Subcutaneous abdominal adipose tissue (tissue), 5 donors: ENCODE data around the gene TBC1D2.

Experiments used
- H3K27ac ChIP-seq: one replicate; pipeline ENCODE4 v1.7.0; 2013; ENCODE audit warnings: low read depth, mild to moderate bottlenecking, inconsistent platforms, low read length, moderate library complexity
- H3K27me3 ChIP-seq, 5 donors: one replicate each; pipeline ENCODE4 v1.7.0; 2013; ENCODE audit warnings: low read length in 5 of 5, inconsistent platforms in 1 of 5; ENCODE audit not compliant: control insufficient read depth in 5 of 5, insufficient read depth in 4 of 5
- H3K36me3 ChIP-seq, 5 donors: one replicate each; pipeline ENCODE4 v1.7.0; 2013; ENCODE audit warnings: low read length in 5 of 5; ENCODE audit not compliant: control insufficient read depth in 5 of 5, insufficient read depth in 5 of 5
- H3K4me1 ChIP-seq, 5 donors: one replicate each; pipeline ENCODE4 v1.7.0; 2013; ENCODE audit warnings: low read length in 5 of 5, mild to moderate bottlenecking in 3 of 5, moderate library complexity in 1 of 5; ENCODE audit not compliant: control insufficient read depth in 5 of 5, insufficient read depth in 5 of 5
- H3K4me3 ChIP-seq, 5 donors: one replicate each; pipeline ENCODE4 v1.7.0; 2013; ENCODE audit warnings: low read length in 5 of 5, low read depth in 1 of 5
- H3K9ac ChIP-seq, 5 donors: one replicate each; pipeline ENCODE4 v1.7.0; 2013; ENCODE audit warnings: low read length in 5 of 5, mild to moderate bottlenecking in 4 of 5, moderate library complexity in 3 of 5
- H3K9me3 ChIP-seq, 5 donors: one replicate each; pipeline ENCODE4 v1.7.0; 2013; ENCODE audit warnings: low read length in 5 of 5; ENCODE audit not compliant: control insufficient read depth in 5 of 5
- donor health status: healthy.
- donor health status: healthy.
- donor health status: healthy.
- donor health status: healthy.
- donor health status: healthy.

TBC1D2 gene

DNA sequence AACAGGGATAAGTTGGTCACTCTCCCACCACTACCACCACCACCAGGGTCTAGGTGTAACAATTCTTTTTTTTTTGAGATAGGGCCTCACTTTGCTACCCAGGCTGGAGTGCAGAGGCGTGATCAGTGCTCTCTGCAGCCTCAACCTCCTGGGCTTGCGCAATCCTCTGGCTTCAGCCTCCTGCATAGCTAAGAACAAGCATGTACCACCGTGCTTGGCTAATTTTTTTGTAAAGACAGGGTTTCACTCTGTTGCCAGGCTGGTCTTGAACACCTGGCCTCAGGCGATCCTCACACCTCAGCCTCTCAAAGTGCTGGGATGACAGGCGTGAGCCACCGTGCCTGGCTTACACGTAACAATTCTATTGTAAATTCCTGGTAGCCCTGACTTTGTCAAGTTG, 90.5 kb downstream of the TBC1D2 start:
- Histone ChIP-seq H3K9me3 (no peaks in the 10 kb centered on the region), H3K9ac (no peak overlapping the region), H3K4me3 (no peak overlapping the region), H3K36me3 (no peaks in the 10 kb centered on the region), H3K4me1 (no peaks in the 10 kb centered on the region), H3K27me3 (no peaks in the 10 kb centered on the region), H3K27ac (no peak overlapping the region)

DNA sequence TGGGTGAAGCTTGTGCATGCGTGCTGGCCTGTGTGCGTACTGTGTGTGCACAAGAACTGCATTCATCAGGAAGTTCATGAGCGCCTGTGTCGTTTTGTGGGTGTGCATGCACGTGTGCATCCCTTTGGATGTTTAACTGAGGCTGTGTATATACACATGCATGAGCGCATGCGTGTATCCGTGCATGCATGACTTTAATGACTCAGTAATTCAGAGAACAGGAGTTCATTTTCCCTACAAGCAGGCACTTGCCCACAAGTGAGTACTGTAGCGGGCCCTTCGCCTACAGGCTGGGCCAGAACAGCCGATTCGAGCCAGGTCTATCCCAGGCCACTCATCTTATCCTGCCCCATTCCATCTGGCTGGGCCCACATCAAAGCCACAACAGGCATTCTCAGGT, 92.8 kb downstream of the TBC1D2 start:
- Histone ChIP-seq H3K4me3 (no peak overlapping the region), H3K27ac (no peak overlapping the region), H3K9ac (no peak overlapping the region), H3K9me3 (no peaks in the 10 kb centered on the region), H3K4me1 (no peaks in the 10 kb centered on the region), H3K36me3 (no peaks in the 10 kb centered on the region), H3K27me3 (peaks cover 0 to 1% (median 0%) of the 10 kb centered on the region in 5 donors)

- Histone ChIP-seq H3K27me3 (peaks cover 0 to 3% (median 0%) of the 10 kb centered on the region in 5 donors), H3K9ac (no peak overlapping the region), H3K36me3 (no peaks in the 10 kb centered on the region), H3K4me3 (no peak overlapping the region), H3K9me3 (no peaks in the 10 kb centered on the region), H3K27ac (no peak overlapping the region), H3K4me1 (no peaks in the 10 kb centered on the region)
Observed at GRCh38 chr9:98161851-98162250, 93.6 kb downstream of the TBC1D2 start.

DNA sequence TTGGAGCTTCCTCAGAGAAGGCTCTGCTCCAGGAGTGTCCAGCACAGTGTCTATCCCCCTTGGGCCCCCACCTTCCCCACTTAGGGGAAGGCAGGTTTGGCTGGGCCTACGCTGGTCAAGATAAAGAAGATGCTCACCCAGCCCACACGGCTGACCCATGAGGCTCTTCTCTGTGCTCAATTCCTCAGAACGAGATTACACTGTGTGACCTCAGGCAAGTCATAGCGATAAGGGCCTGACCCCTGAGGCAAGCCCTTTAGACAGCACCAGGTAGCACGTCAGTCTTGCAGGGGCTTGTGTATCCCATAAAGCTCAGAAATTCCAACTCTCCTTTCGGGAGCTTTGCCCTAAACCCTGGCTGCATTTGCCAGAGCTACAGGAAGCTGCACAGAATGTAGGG, 95.7 kb downstream of the TBC1D2 start:
- no peak overlapping the region for H3K27ac ChIP-seq
- no peak overlapping the region for H3K9ac ChIP-seq
- no peak overlapping the region for H3K4me3 ChIP-seq
- H3K4me1 ChIP-seq, result no peaks in the 10 kb centered on the region
- H3K36me3 ChIP-seq, result no peaks in the 10 kb centered on the region
- H3K27me3 ChIP-seq, result peaks cover 0 to 3% (median 0%) of the 10 kb centered on the region in 5 donors
- H3K9me3 ChIP-seq, result no peaks in the 10 kb centered on the region

DNA sequence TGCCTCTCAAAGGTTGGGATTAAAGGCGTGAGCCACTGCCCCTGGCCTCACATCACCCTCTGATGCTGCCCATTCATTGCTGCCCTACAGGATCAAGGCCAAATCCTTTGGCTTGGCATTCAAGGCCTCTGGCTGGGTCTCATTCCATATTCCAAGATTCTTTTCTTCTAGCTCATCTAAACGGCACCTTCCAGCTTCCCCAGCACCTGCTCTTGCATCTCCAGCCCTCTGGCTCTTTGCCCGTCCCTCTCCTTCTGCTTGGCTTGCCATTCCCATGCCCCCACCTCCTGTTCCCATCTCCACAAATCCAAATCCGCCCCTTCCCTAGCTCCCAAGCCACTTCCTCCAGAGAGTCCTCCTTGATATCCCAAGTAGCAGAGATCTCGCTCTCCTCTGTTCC, 96.1 kb downstream of the TBC1D2 start:
- Histone ChIP-seq H3K4me1 (no peaks in the 10 kb centered on the region), H3K9me3 (no peaks in the 10 kb centered on the region), H3K27ac (no peak overlapping the region), H3K9ac (no peak overlapping the region), H3K4me3 (no peak overlapping the region), H3K36me3 (no peaks in the 10 kb centered on the region), H3K27me3 (peaks cover 0 to 3% (median 0%) of the 10 kb centered on the region in 5 donors)

DNA sequence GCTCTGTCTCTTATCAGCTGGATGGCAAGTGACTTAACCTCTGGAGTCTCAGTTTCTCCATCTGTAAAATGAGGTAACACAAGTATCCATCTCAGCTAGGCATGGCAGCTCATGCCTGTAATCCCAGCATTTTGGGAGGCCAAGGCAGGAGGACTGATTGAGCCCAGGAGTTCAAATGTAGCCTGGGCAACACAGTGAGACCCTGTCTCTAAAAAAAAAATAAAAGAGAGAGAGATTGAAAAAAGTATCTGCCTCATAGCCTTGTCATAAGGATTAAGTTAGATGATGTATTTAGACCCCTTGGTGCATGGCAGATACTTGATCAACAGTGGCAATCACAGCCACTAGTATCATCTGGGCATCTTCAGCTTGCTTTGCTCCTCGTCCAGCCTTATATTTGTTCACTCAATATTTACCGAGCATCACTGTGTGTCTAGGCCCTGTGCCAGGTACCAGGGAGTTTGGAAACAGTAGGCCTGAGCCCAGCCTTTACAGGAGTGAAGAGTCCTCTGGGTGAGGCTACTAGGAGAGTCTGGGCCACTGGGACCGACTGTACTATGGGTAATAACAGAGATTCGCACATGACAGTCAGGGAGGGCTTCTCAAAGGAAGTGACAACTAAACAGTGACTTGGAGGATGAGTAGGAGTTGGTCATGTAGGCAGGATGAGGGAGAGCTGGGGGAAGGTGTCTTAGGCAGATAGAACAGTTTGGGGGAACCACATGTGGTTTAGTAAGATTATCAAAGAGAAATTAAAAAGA, 97.2 kb downstream of the TBC1D2 start:
- H3K36me3 ChIP-seq, result no peaks in the 10 kb centered on the region
- no peak overlapping the region for H3K27ac ChIP-seq
- H3K27me3 ChIP-seq, result peaks cover 0 to 3% (median 0%) of the 10 kb centered on the region in 5 donors
- no peak overlapping the region for H3K4me3 ChIP-seq
- no peak overlapping the region for H3K9ac ChIP-seq
- H3K4me1 ChIP-seq, result no peaks in the 10 kb centered on the region
- H3K9me3 ChIP-seq, result no peaks in the 10 kb centered on the region

DNA sequence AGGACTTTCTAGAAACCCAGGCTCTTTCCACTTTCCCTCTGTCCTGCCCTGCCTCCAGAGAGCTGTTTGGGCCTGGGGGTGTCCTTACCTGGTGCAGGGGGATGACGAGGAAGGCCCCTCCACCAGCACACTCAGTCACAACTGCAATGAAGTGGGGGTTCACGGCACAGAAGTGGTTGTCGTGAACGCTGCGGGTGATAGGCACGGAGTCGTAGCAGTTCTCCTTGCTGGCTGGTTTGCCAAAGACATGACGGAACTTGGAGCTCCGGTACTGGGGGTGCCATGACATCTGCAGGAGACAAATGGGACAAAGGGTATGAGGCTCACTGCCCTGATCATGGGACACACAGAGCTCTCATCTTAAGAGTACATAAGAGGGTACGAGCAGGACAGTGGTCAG, 98.1 kb downstream of the TBC1D2 start:
- H3K9me3 ChIP-seq, result no peaks in the 10 kb centered on the region
- H3K4me3 ChIP-seq, result no peak overlapping the region
- H3K9ac ChIP-seq, result no peak overlapping the region
- H3K27ac ChIP-seq, result no peak overlapping the region
- no peaks in the 10 kb centered on the region for H3K36me3 ChIP-seq
- H3K4me1 ChIP-seq, result no peaks in the 10 kb centered on the region
- peaks cover 0 to 3% (median 0%) of the 10 kb centered on the region in 5 donors for H3K27me3 ChIP-seq

DNA sequence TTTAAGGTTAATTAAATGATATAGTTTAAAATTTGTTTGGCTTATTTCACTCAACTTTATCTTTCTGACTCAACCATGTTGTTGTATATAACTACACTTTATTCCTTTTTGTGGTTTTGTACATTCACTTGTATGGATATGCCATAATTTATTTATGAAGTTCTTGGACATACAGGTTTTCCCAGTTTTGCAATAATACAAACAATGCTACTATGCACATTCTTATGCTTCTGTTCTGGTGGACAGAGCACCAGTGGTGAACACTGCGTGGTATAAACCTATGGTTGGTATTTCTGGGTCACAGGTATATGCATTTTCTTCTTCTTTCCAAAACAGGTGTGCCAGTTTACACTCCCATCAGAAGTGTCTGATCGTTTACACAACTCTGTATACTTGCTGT, 100.8 kb downstream of the TBC1D2 start:
- no peak overlapping the region for H3K4me3 ChIP-seq
- H3K27ac ChIP-seq, result no peak overlapping the region
- H3K9ac ChIP-seq, result no peak overlapping the region
- H3K4me1 ChIP-seq, result peaks cover 0 to 5% (median 0%) of the 10 kb centered on the region in 5 donors
- H3K36me3 ChIP-seq, result no peaks in the 10 kb centered on the region
- H3K9me3 ChIP-seq, result no peaks in the 10 kb centered on the region
- peaks cover 0 to 3% (median 0%) of the 10 kb centered on the region in 5 donors for H3K27me3 ChIP-seq

- Histone ChIP-seq H3K9ac (no peak overlapping the region), H3K4me3 (no peak overlapping the region), H3K27me3 (peaks cover 0 to under 1% (median 0%) of the 10 kb centered on the region in 5 donors), H3K9me3 (no peaks in the 10 kb centered on the region), H3K27ac (no peak overlapping the region), H3K36me3 (no peaks in the 10 kb centered on the region), H3K4me1 (peaks cover 0 to 5% (median 0%) of the 10 kb centered on the region in 5 donors)
Observed at GRCh38 chr9:98152526-98152925, 102.9 kb downstream of the TBC1D2 start.

DNA sequence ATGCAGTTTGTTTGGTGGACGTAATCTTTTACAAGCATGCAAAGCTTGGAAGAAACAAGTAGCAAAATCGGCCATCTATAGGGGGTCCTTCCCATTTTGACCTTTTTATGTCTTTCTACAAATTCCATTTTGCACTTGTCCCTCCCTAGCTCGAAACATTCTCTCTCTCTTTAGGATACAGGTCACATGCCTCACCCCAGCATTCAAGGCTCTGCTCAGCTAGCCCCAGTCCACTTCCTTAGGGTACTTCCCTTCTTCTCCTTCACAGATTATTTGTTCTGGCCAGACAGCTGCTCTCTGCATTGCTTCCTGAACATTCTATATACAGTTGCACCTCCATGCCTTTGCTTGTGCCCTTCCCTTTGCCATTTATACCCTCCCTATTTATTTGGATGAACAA, 104.7 kb downstream of the TBC1D2 start:
- H3K27ac ChIP-seq, result no peak overlapping the region
- H3K4me3 ChIP-seq, result no peak overlapping the region
- no peaks in the 10 kb centered on the region for H3K36me3 ChIP-seq
- no peak overlapping the region for H3K9ac ChIP-seq
- H3K9me3 ChIP-seq, result no peaks in the 10 kb centered on the region
- H3K4me1 ChIP-seq, result peaks cover 0 to 5% (median 0%) of the 10 kb centered on the region in 5 donors
- H3K27me3 ChIP-seq, result no peaks in the 10 kb centered on the region
